KMS-11 (cell line): Measurements from ENCODE around the gene ACTR1A.
"Not testable (repeated sequence)": the region's sequence is repeated elsewhere in the genome, so short reads cannot be mapped to it uniquely, and the experiment has no call there.

Source experiments
- H2AFZ ChIP-seq: fragments of 200-600 bp; sonication (generic); 2 replicates; pipeline ENCODE4 v1.6.1; 2016; ENCODE audit warnings: antibody characterized with exemption, mixed run types, low read depth
- H3K27ac ChIP-seq: fragments of 200-600 bp; sonication (generic); 2 replicates; pipeline ENCODE4 v1.6.1; 2016; ENCODE audit warnings: mild to moderate bottlenecking, mixed run types
- H3K27me3 ChIP-seq: fragments of 200-600 bp; sonication (generic); 2 replicates; pipeline ENCODE4 v1.6.1; 2017; ENCODE audit warnings: mild to moderate bottlenecking, low read depth, mixed run types, moderate library complexity; ENCODE audit not compliant: insufficient read depth
- H3K36me3 ChIP-seq: fragments of 200-600 bp; sonication (generic); 2 replicates; pipeline ENCODE4 v1.6.1; 2017; ENCODE audit warnings: mild to moderate bottlenecking, mixed run types; ENCODE audit not compliant: insufficient read depth
- H3K4me1 ChIP-seq: fragments of 200-600 bp; sonication (generic); 2 replicates; pipeline ENCODE4 v1.6.1; 2016; ENCODE audit warnings: mild to moderate bottlenecking, low read depth, mixed run types; ENCODE audit not compliant: poor library complexity, severe bottlenecking
- H3K4me2 ChIP-seq: fragments of 200-600 bp; sonication (generic); 2 replicates; pipeline ENCODE4 v1.7.0; 2016; ENCODE audit warnings: mild to moderate bottlenecking, mixed run types
- H3K4me3 ChIP-seq: fragments of 200-600 bp; sonication (generic); IDR thresholded peaks from 2 replicates; pipeline ENCODE4 v1.6.1; 2017; ENCODE audit warnings: low read depth, low read length, mixed read lengths; ENCODE audit not compliant: insufficient read depth
- H3K79me2 ChIP-seq: fragments of 200-600 bp; sonication (generic); 2 replicates; pipeline ENCODE4 v1.6.1; 2016; ENCODE audit warnings: low read depth, mixed run types; ENCODE audit not compliant: insufficient read depth
- H3K9ac ChIP-seq: fragments of 200-600 bp; sonication (generic); 2 replicates; pipeline ENCODE4 v1.6.1; 2016; ENCODE audit warnings: mild to moderate bottlenecking, mixed run types
- H4K20me1 ChIP-seq: fragments of 200-600 bp; sonication (generic); 2 replicates; pipeline ENCODE4 v1.6.1; 2016; ENCODE audit warnings: mild to moderate bottlenecking, mixed run types; ENCODE audit not compliant: insufficient read depth
- CTCF ChIP-seq: fragments of 200-600 bp; sonication (generic); conservative IDR thresholded peaks from 2 replicates; pipeline ENCODE4 v1.6.1; 2017; ENCODE audit warnings: low read depth, mild to moderate bottlenecking, antibody characterized with exemption, low read length, moderate library complexity, mixed read lengths

ACTR1A gene

DNA sequence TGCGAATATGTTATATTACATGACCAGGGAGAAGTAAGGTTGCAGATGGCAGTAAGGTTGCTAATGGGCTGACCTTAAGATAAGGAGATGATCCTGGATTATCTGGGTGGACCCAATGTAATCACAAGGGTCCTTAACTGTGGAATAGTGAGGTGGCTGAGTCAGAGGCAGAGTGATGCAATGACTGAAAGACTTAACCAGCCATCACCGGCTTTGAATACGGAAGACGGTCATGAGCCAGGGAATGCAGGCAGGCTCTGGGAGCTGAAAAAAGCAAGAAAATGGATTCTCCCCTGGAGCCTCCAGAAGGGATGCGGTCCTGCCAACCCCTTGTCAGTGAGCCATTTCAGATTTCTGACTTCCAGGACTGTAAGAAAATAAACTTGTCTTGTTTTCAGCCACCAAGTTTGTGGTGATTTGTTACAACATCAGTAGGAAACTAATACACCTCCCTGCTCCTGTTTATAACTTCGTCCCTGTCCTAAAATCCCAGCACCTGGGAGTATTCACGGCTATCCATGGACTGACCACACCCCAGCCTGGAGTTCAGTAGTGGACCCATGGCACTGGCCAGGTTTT is 46.5 kb downstream of the ACTR1A start:
- H3K27me3 ChIP-seq = no peaks in the 10 kb centered on the region
- no peak for TF ChIP-seq CTCF
- H3K9ac ChIP-seq = no peak overlapping the region
- H3K4me3 ChIP-seq = no peak overlapping the region
- H4K20me1 ChIP-seq = no peaks in the 10 kb centered on the region
- no peak overlapping the region for H2AFZ ChIP-seq
- H3K4me2 ChIP-seq = no peak overlapping the region
- H3K79me2 ChIP-seq = peaks cover 12% of the 10 kb centered on the region
- no peak overlapping the region for H3K27ac ChIP-seq
- no peaks in the 10 kb centered on the region for H3K36me3 ChIP-seq
- H3K4me1 ChIP-seq = peaks cover 39% of the 10 kb centered on the region

DNA sequence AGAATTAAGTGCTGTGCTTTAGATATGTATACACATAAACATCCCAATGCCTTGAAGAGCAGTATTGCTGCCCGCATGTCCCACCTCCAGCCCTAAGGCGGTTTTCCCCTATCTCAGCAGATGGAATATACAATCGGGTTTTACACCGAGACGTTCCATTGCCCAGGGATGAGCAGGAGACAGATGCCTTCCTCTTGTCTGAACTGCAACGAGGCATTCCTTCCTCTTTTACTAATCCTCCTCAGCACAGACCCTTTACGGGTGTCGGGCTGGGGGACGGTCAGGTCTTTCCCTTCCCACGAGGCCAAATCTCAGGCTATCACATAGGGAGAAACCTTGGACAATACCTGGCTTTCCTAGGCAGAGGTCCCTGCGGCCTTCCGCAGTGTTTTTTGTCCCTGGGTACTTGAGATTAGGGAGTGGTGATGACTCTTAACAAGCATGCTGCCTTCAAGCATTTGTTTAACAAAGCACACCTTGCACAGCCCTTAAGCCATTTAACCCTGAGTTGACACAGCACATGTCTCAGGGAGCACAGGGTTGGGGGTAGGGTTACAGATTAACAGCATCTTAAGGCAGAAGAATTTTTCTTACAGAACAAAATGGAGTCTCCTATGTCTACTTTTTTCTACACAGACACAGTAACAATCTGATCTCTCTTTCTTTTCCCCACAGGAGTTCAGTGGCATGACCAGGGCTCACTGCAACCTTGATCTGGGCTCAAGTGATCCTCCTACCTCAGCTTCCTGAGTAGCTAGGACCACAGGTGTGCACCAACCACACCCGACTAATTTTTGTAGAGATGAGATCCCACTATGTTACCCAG is 47.6 kb downstream of the ACTR1A start:
- H3K4me3 ChIP-seq, H3K9ac ChIP-seq, H3K4me2 ChIP-seq, H3K27me3 ChIP-seq, H4K20me1 ChIP-seq, H3K36me3 ChIP-seq, H3K27ac ChIP-seq, H2AFZ ChIP-seq: not testable (repeated sequence)
- H3K4me1 ChIP-seq = peaks cover 32% of the 10 kb centered on the region
- peaks cover 14% of the 10 kb centered on the region for H3K79me2 ChIP-seq

DNA sequence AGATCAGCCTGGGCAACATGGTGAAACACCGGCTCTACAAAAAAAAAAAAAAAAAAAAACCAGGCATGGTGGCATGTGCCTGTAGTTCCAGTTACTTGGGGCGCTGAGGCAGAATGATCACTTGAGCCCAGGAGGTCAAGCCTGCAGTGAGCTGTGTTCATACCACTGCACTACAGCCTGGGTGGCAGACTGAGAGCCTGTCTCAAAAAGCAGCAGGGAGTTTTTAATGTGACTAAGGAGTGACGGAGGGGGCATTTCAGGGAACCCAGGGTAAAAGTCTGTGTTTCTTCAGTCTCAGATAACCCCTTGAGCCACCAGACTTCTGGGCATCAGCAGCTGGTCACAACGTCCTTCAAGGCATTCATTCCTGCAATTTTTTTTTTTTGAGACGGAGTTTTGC is 49.0 kb downstream of the ACTR1A start:
- TF ChIP-seq CTCF = no peak
- Histone ChIP-seq H4K20me1 (no peaks in the 10 kb centered on the region), H3K79me2 (peaks cover 14% of the 10 kb centered on the region), H3K27ac (peak overlapping the region; percentile 62), H3K27me3 (no peaks in the 10 kb centered on the region), H2AFZ (no peak overlapping the region), H3K4me1 (peaks cover 36% of the 10 kb centered on the region), H3K9ac (no peak overlapping the region; the same call in 1 of the 2 replicates), H3K36me3 (no peaks in the 10 kb centered on the region), H3K4me2 (peak overlapping the region; percentile 65), H3K4me3 (no peak overlapping the region)

GRCh38 chr10:102452672-102453340 is 49.7 kb downstream of the ACTR1A start:
- no peak for TF ChIP-seq CTCF
- no peaks in the 10 kb centered on the region for H3K36me3 ChIP-seq
- no peaks in the 10 kb centered on the region for H4K20me1 ChIP-seq
- H3K4me2 ChIP-seq = peak overlapping the region; percentile 65
- H3K27ac ChIP-seq = peak overlapping the region; percentile 62
- no peak overlapping the region for H2AFZ ChIP-seq
- no peaks in the 10 kb centered on the region for H3K27me3 ChIP-seq
- H3K4me1 ChIP-seq = peaks cover 36% of the 10 kb centered on the region
- no peak overlapping the region for H3K4me3 ChIP-seq
- H3K79me2 ChIP-seq = peaks cover 14% of the 10 kb centered on the region
- H3K9ac ChIP-seq = no peak overlapping the region; the same call in 1 of the 2 replicates
